SK-N-SH (cell line): ENCODE measurements around the gene ATP7B. TPM values are rescaled to one million over a fixed set of nuclear protein-coding genes. Genes with fewer than 3 reads are reported as not detected.

Source experiments
- CTCF ChIA-PET: fragments of 300-600, 350-600 bp; formaldehyde crosslinking; extraction: SDS; loops from one replicate; lab custom pipeline; 2021; lab: Yijun Ruan, JAX
- POLR2A ChIA-PET: fragments of 350-600 bp; sonication (Branson Sonifier 250); formaldehyde crosslinking; extraction: SDS; loops from one replicate; lab custom pipeline; 2020; ENCODE audit warnings: antibody characterized with exemption, inconsistent platforms; lab: Yijun Ruan, JAX
- DNase-seq: peaks from one replicate; pipeline ENCODE4 v3.0.0; 2012
- H2AFZ ChIP-seq: fragments of 200-600 bp; sonication (generic); 2 replicates; pipeline ENCODE4 v1.8.1; 2016; ENCODE audit warnings: antibody characterized with exemption, mild to moderate bottlenecking, low read depth
- H3F3A ChIP-seq: fragments of 200-600 bp; sonication (generic); replicated peaks from 2 replicates; pipeline ENCODE3; 2016; ENCODE audit warnings: antibody characterized with exemption, mild to moderate bottlenecking; ENCODE audit not compliant: insufficient read depth
- H3K27ac ChIP-seq, 2 experiments: fragments of 200-500 bp in 1 of 2; fragments of 200-600 bp in 1 of 2; sonication (Bioruptor generic) in 1 of 2; sonication (generic), shearing (Covaris generic) in 1 of 2; 2 replicates each; pipeline versions ENCODE4 v1.5.1 to v1.6.1; 2014 to 2016; ENCODE audit warnings: low read depth in 2 of 2, inconsistent platforms in 1 of 2, low read length in 1 of 2, mild to moderate bottlenecking in 1 of 2, mixed read lengths in 1 of 2
- H3K27me3 ChIP-seq: fragments of 200-600 bp; sonication (generic), shearing (Covaris generic); 2 replicates; pipeline ENCODE4 v1.6.1; 2016; ENCODE audit warnings: mixed run types; ENCODE audit not compliant: insufficient read depth
- H3K36me3 ChIP-seq, 2 experiments: fragments of 200-500 bp in 1 of 2; fragments of 200-600 bp in 1 of 2; sonication (Bioruptor generic) in 1 of 2; sonication (generic) in 1 of 2; replicated peaks in 1 of 2; 2 replicates each; pipeline versions ENCODE3 to v1.5.1; 2014 to 2016; ENCODE audit warnings: low read length in 1 of 2, mild to moderate bottlenecking in 1 of 2; ENCODE audit not compliant: insufficient read depth in 2 of 2, control insufficient read depth in 1 of 2
- H3K4me1 ChIP-seq, 2 experiments: fragments of 200-500 bp in 1 of 2; fragments of 200-600 bp in 1 of 2; sonication (Bioruptor generic) in 1 of 2; sonication (generic), shearing (Covaris generic) in 1 of 2; 2 replicates each; pipeline versions ENCODE4 v1.5.1 to v1.6.1; 2014 to 2016; ENCODE audit warnings: low read depth in 1 of 2, low read length in 1 of 2, mixed run types in 1 of 2; ENCODE audit not compliant: insufficient read depth in 2 of 2, control insufficient read depth in 1 of 2
- H3K4me2 ChIP-seq: fragments of 200-600 bp; sonication (generic), shearing (Covaris generic); 2 replicates; pipeline ENCODE4 v1.6.1; 2017; ENCODE audit warnings: mixed run types
- H3K4me3 ChIP-seq, 2 experiments: fragments of 200-500 bp in 1 of 2; fragments of 200-600 bp in 1 of 2; sonication (Bioruptor generic) in 1 of 2; sonication (generic), shearing (Covaris generic) in 1 of 2; 2 replicates each; pipeline versions ENCODE4 v1.5.1 to v1.8.1; 2014 to 2016; ENCODE audit warnings: low read depth in 2 of 2, inconsistent platforms in 1 of 2, low read length in 1 of 2, mild to moderate bottlenecking in 1 of 2, mixed read lengths in 1 of 2, moderate library complexity in 1 of 2
- H3K79me2 ChIP-seq: fragments of 200-600 bp; sonication (generic); 2 replicates; pipeline ENCODE4 v1.8.1; 2017; ENCODE audit warnings: mild to moderate bottlenecking; ENCODE audit not compliant: insufficient read depth
- H3K9ac ChIP-seq: fragments of 200-600 bp; sonication (generic); 2 replicates; pipeline ENCODE4 v1.6.1; 2017; ENCODE audit warnings: mixed run types
- H3K9me2 ChIP-seq: fragments of 200-600 bp; sonication (generic); 2 replicates; pipeline ENCODE4 v1.6.1; 2017; ENCODE audit warnings: mixed run types
- H3K9me3 ChIP-seq: fragments of 200-600 bp; sonication (generic); 2 replicates; pipeline ENCODE4 v1.6.1; 2017; ENCODE audit warnings: mixed run types, mild to moderate bottlenecking, moderate library complexity
- H4K20me1 ChIP-seq: fragments of 200-600 bp; sonication (generic); 2 replicates; pipeline ENCODE4 v1.6.1; 2017; ENCODE audit warnings: mild to moderate bottlenecking, mixed run types; ENCODE audit not compliant: insufficient read depth
- CHD2 ChIP-seq: fragments of 150-350 bp; IDR thresholded peaks from 2 replicates; pipeline ENCODE4 v1.6.1; 2018; ENCODE audit warnings: low read length; ENCODE audit not compliant: partially characterized antibody
- ELF1 ChIP-seq: IDR thresholded peaks from 2 replicates; pipeline ENCODE4 v1.4.0; 2012
- EZH2phosphoT487 ChIP-seq: fragments of 200-600 bp; sonication (generic); IDR thresholded peaks from 2 replicates; pipeline ENCODE4 v1.6.1; 2017; ENCODE audit warnings: low read depth, mixed run types, mild to moderate bottlenecking, antibody characterized with exemption, moderate library complexity, borderline replicate concordance
- FOXM1 ChIP-seq: IDR thresholded peaks from 2 replicates; pipeline ENCODE4 v1.4.0; 2012; ENCODE audit warnings: low read depth, mild to moderate bottlenecking
- GATA2 ChIP-seq: sonication (generic); formaldehyde crosslinking; IDR thresholded peaks from 2 replicates; pipeline ENCODE4 v1.5.0; 2020; ENCODE audit warnings: mild to moderate bottlenecking, missing genetic modification reagents
- JUND ChIP-seq: IDR thresholded peaks from 2 replicates; pipeline ENCODE4 v1.4.0; 2012
- MAX ChIP-seq: IDR thresholded peaks from 2 replicates; pipeline ENCODE4 v1.4.0; 2012; ENCODE audit warnings: low read depth
- MEF2A ChIP-seq: IDR thresholded peaks from 2 replicates; pipeline ENCODE4 v1.4.0; 2012; ENCODE audit warnings: low read depth, borderline replicate concordance
- MXI1 ChIP-seq: IDR thresholded peaks from 2 replicates; pipeline ENCODE4 v1.6.1; 2012; ENCODE audit warnings: mild to moderate bottlenecking, low read depth, low read length, improper control_type of control experiment
- NFIC ChIP-seq: IDR thresholded peaks from 2 replicates; pipeline ENCODE4 v1.4.0; 2012; ENCODE audit warnings: borderline replicate concordance
- NRF1 ChIP-seq: IDR thresholded peaks from 2 replicates; pipeline ENCODE4 v1.6.1; 2012; ENCODE audit warnings: low read depth, mild to moderate bottlenecking, low read length
- PBX3 ChIP-seq: IDR thresholded peaks from 2 replicates; pipeline ENCODE4; 2012
- POLR2AphosphoS5 ChIP-seq: IDR thresholded peaks from 2 replicates; pipeline ENCODE4 v1.6.1; 2012; ENCODE audit warnings: low read depth, low read length
- RAD21 ChIP-seq: IDR thresholded peaks from 2 replicates; pipeline ENCODE4 v1.6.1; 2012; ENCODE audit warnings: mild to moderate bottlenecking, low read length
- RCOR1 ChIP-seq: fragments of 150-350 bp; IDR thresholded peaks from 2 replicates; pipeline ENCODE4 v1.6.1; 2017; ENCODE audit warnings: antibody characterized with exemption, low read length
- REST ChIP-seq: IDR thresholded peaks from 2 replicates; pipeline ENCODE4 v1.6.1; 2012; ENCODE audit warnings: mild to moderate bottlenecking, low read depth, low read length, moderate library complexity
- RFX5 ChIP-seq: IDR thresholded peaks from 2 replicates; pipeline ENCODE4 v1.6.1; 2012; ENCODE audit warnings: mild to moderate bottlenecking, improper control_type of control experiment, low read length
- SIN3A ChIP-seq: IDR thresholded peaks from 2 replicates; pipeline ENCODE4 v1.6.1; 2012; ENCODE audit warnings: low read depth, mild to moderate bottlenecking, low read length, moderate library complexity, borderline replicate concordance
- SMC3 ChIP-seq: IDR thresholded peaks from 2 replicates; pipeline ENCODE4 v1.6.1; 2012; ENCODE audit warnings: low read depth, low read length, improper control_type of control experiment
- USF1 ChIP-seq: IDR thresholded peaks from 2 replicates; pipeline ENCODE4 v1.4.0; 2012; ENCODE audit warnings: low read depth, borderline replicate concordance
- YY1 ChIP-seq: IDR thresholded peaks from 2 replicates; pipeline ENCODE4 v1.4.0; 2012; ENCODE audit warnings: low read depth, mild to moderate bottlenecking
- ZBTB33 ChIP-seq: IDR thresholded peaks from 2 replicates; pipeline ENCODE4 v1.4.0; 2012; ENCODE audit warnings: low read depth, borderline replicate concordance
- WGBS: methylation state at CpG from one replicate; pipeline ENCODE4 v1.1.6; 2017; ENCODE audit warnings: low lambda C conversion rate; 5-methylcytosine and 5-hydroxymethylcytosine counted together
- polyA plus RNA-seq, 3 experiments: library from polyadenylated mRNA; depleted of rRNA; stranded (reverse); fragments of >200 nt; gene quantifications; 2 replicates each; pipeline ENCODE4 v1.2.3, GENCODE V29; 2012

Gene ATP7B
- polyA plus RNA-seq, 1 of the 3 experiments (the other 2 are of a cell fraction), result 4.4 TPM

GRCh38 chr13:52020191-52020590 is 8.9 kb upstream of the ATP7B start:
- CTCF ChIA-PET, result no interaction called here

GRCh38 chr13:52016296-52016695 is 5.0 kb upstream of the ATP7B start:
- no peaks in the 10 kb centered on the region for H3F3A ChIP-seq
- no peak overlapping the region for H3K4me2 ChIP-seq
- no peaks in the 10 kb centered on the region for H3K9me2 ChIP-seq
- 96% methylated on average over 3 of the region's 3 CpGs for WGBS
- peaks cover 78% of the 10 kb centered on the region for H3K79me2 ChIP-seq
- ChIA-PET CTCF (no interaction called here), POLR2A (no interaction called here)
- no peaks in the 10 kb centered on the region for H3K27me3 ChIP-seq
- no peak overlapping the region for H3K9ac ChIP-seq
- no peaks in the 10 kb centered on the region for H3K9me3 ChIP-seq
- no peaks in the 10 kb centered on the region for H4K20me1 ChIP-seq
- TF ChIP-seq NFIC (no peak), MXI1 (no peak), YY1 (no peak), MEF2A (no peak), FOXM1 (no peak), USF1 (no peak), EZH2phosphoT487 (no peak), RAD21 (no peak), RFX5 (no peak), ZBTB33 (no peak), REST (no peak), GATA2 (CRISPR knock-in tag) (no peak), SMC3 (no peak), JUND (no peak), MAX (no peak), POLR2AphosphoS5 (no peak), PBX3 (no peak), ELF1 (no peak), CHD2 (no peak)
- TF ChIP-seq, all 33 proteins: peak for 0
- Histone ChIP-seq H3K27ac (no peak overlapping the region), H2AFZ (no peak overlapping the region), H3K4me3 (no peak overlapping the region), H3K36me3 (peaks cover 25 to 37% of the 10 kb centered on the region in 2 experiments), H3K4me1 (peaks cover 0 to 9% of the 10 kb centered on the region in 2 experiments; a peak in 1 of 4 replicates)
- DNase-seq, result no peak

More at GRCh38 chr13:52020191-52020590, 8.9 kb upstream of the ATP7B start:
- POLR2A ChIA-PET, result no interaction called here
- H4K20me1 ChIP-seq, result no peaks in the 10 kb centered on the region
- peaks cover 46 to 61% of the 10 kb centered on the region in 2 experiments for H3K36me3 ChIP-seq
- H3K27me3 ChIP-seq, result no peaks in the 10 kb centered on the region
- no peaks in the 10 kb centered on the region for H3K9me3 ChIP-seq
- TF ChIP-seq RCOR1 (no peak), RFX5 (no peak), SIN3A (no peak), NRF1 (no peak)
- WGBS, result 92% methylated on average over 3 of the region's 3 CpGs
- no peak overlapping the region for H3K4me3 ChIP-seq
- DNase-seq, result no peak
- H2AFZ ChIP-seq, result no peak overlapping the region
- no peaks in the 10 kb centered on the region for H3K4me1 ChIP-seq
- no peak overlapping the region for H3K27ac ChIP-seq
- H3K4me2 ChIP-seq, result no peak overlapping the region
- peaks cover 48% of the 10 kb centered on the region for H3K79me2 ChIP-seq
- no peaks in the 10 kb centered on the region for H3K9me2 ChIP-seq
- no peak overlapping the region for H3K9ac ChIP-seq
- no peaks in the 10 kb centered on the region for H3F3A ChIP-seq
